Mesendoderm (in vitro differentiated cells): ENCODE results near the gene TEPSIN.

ENCODE experiments used
- DNase-seq: peaks from one replicate; pipeline ENCODE4 v3.0.0; 2013
- H2AK5ac ChIP-seq: 2 replicates; pipeline ENCODE4 v1.6.1; 2013; ENCODE audit warnings: low read length, inconsistent platforms
- H2BK120ac ChIP-seq: 2 replicates; pipeline ENCODE4 v1.6.1; 2013; ENCODE audit warnings: low read depth, mild to moderate bottlenecking, low read length, moderate library complexity, mixed read lengths
- H2BK15ac ChIP-seq: replicated peaks from 2 replicates; pipeline ENCODE4 v1.6.1; 2013; ENCODE audit warnings: low read depth, mild to moderate bottlenecking, moderate library complexity
- H2BK5ac ChIP-seq: 2 replicates; pipeline ENCODE4 v1.6.1; 2013; ENCODE audit warnings: low read length, inconsistent platforms
- H3K18ac ChIP-seq: 2 replicates; pipeline ENCODE4 v1.6.1; 2013; ENCODE audit warnings: mild to moderate bottlenecking, low read length, mixed read lengths
- H3K23ac ChIP-seq: one replicate; pipeline ENCODE4 v1.6.1; 2013; ENCODE audit warnings: low read length
- H3K27ac ChIP-seq: 2 replicates; pipeline ENCODE4 v1.5.1; 2013; ENCODE audit warnings: low read depth, mild to moderate bottlenecking, inconsistent platforms, low read length, moderate library complexity
- H3K27me3 ChIP-seq: 2 replicates; pipeline ENCODE4 v1.6.1; 2013; ENCODE audit warnings: low read length, control low read depth, mild to moderate bottlenecking, inconsistent platforms; ENCODE audit not compliant: insufficient read depth, poor library complexity
- H3K36me3 ChIP-seq: 2 replicates; pipeline ENCODE4 v1.6.1; 2013; ENCODE audit warnings: low read length, inconsistent platforms; ENCODE audit not compliant: control insufficient read depth, insufficient read depth
- H3K4ac ChIP-seq: one replicate; pipeline ENCODE4 v1.6.1; 2013; ENCODE audit warnings: low read depth, mild to moderate bottlenecking, low read length, moderate library complexity
- H3K4me1 ChIP-seq: 2 replicates; pipeline ENCODE4 v1.6.1; 2013; ENCODE audit warnings: low read depth, low read length, inconsistent platforms; ENCODE audit not compliant: control insufficient read depth
- H3K4me2 ChIP-seq: 2 replicates; pipeline ENCODE4 v1.6.1; 2013; ENCODE audit warnings: low read length
- H3K4me3 ChIP-seq: 2 replicates; pipeline ENCODE4 v1.5.1; 2013; ENCODE audit warnings: mild to moderate bottlenecking, low read length
- H3K56ac ChIP-seq: one replicate; pipeline ENCODE4 v1.6.1; 2013; ENCODE audit warnings: low read length
- H3K79me1 ChIP-seq: 2 replicates; pipeline ENCODE4 v1.6.1; 2013; ENCODE audit warnings: low read length, inconsistent platforms
- H3K79me2 ChIP-seq: 2 replicates; pipeline ENCODE4 v1.6.1; 2013; ENCODE audit warnings: mild to moderate bottlenecking, low read length; ENCODE audit not compliant: control insufficient read depth, insufficient read depth
- H3K9ac ChIP-seq: 2 replicates; pipeline ENCODE4 v1.6.1; 2013; ENCODE audit warnings: low read length, inconsistent platforms
- H4K5ac ChIP-seq: one replicate; pipeline ENCODE4 v1.6.1; 2013; ENCODE audit warnings: low read length
- H4K8ac ChIP-seq: one replicate; pipeline ENCODE4 v1.6.1; 2013; ENCODE audit warnings: low read depth, mild to moderate bottlenecking, control low read depth, low read length, moderate library complexity
- WGBS: extraction: QIAGEN DNeasy Blood & Tissue Kit; methylation state at CpG from one replicate; pipeline ENCODE4 v1.1.7; 2013; ENCODE audit warnings: low lambda C conversion rate, missing lambda C conversion rate; ENCODE audit not compliant: insufficient coverage; ENCODE audit errors: extremely low coverage; 5-methylcytosine and 5-hydroxymethylcytosine counted together

The TEPSIN gene

DNA sequence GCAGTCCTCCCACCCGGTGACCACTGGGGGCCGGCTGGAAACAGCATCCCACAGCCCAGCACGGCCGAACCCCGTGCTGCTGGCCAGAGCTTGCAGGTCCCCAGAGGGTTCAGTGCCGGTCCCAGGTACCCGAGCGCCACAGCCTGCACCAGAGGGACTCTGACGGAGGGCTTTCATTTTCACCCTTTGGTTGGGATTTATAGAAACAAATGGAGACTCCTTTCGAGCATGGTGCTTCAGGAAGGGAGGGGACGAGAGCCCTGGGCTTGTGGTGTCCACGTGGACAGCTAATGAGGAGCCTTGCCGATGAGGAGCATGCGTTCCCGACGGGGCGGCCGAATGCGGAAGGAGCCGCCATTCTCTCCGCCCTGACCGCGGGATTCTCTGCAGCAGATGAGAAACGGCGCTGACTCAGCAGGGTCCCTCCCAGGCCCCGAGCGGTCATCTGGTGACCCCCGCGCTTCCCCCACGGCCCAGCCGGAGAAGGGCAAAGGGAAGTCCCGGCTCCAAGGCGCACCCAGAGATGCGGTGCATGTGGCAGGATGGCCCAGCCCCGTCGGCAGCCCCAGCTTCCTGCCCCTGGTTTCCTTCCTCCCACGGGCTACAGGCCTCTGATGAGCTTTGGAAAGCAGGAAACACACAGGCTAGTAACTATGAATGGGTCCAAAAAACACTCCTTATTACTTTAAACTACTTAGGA lies 46.5 kb upstream of the TEPSIN start:
- Histone ChIP-seq H2BK120ac (no peak overlapping the region), H3K27me3 (no peaks in the 10 kb centered on the region), H2BK5ac (no peak overlapping the region), H3K4me2 (no peak overlapping the region), H3K4me3 (no peak overlapping the region), H3K18ac (no peak overlapping the region), H3K79me1 (peaks cover 16% of the 10 kb centered on the region), H3K4me1 (no peaks in the 10 kb centered on the region), H3K36me3 (no peaks in the 10 kb centered on the region), H4K5ac (no peak overlapping the region), H2BK15ac (no peak overlapping the region), H3K9ac (no peak overlapping the region), H3K27ac (no peak overlapping the region), H3K56ac (peak overlapping the region; percentile 17), H2AK5ac (no peak overlapping the region), H3K79me2 (peaks cover 11% of the 10 kb centered on the region), H4K8ac (no peak overlapping the region), H3K23ac (no peak overlapping the region), H3K4ac (no peak overlapping the region)
- DNase-seq = no peak
- no CpG with 5 or more reads among the region's 37 CpGs for WGBS

DNA sequence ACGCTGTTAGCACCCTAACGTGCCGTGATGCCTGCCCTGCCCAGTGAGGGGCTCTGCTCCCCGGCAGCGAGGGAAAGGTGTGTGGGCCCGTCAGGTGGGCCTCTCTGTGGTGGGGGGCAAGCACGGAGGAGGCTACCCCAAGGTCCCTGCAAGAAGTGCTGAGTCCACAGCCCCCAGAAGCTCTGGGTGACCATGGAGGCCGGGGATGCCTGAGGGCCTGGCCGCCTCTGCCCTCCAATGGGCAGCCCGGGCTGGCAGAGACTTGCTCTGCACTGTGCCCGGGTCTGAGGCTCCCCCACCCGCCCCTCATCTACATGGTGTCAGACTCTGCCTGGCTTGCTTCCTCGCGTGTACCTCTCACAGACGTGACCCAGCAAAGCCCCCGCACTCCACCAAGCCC lies 44.0 kb upstream of the TEPSIN start:
- no peak overlapping the region for H4K5ac ChIP-seq
- no peak overlapping the region for H3K23ac ChIP-seq
- no peaks in the 10 kb centered on the region for H3K4me1 ChIP-seq
- peaks cover 4% of the 10 kb centered on the region for H3K79me2 ChIP-seq
- no peak overlapping the region for H2BK5ac ChIP-seq
- no peak overlapping the region for H3K4me2 ChIP-seq
- H3K56ac ChIP-seq = no peak overlapping the region
- no peak overlapping the region for H3K9ac ChIP-seq
- H3K18ac ChIP-seq = no peak overlapping the region
- no peak overlapping the region for H3K4ac ChIP-seq
- no peak overlapping the region for H4K8ac ChIP-seq
- H2BK120ac ChIP-seq = no peak overlapping the region
- WGBS = no CpG with 5 or more reads among the region's 16 CpGs
- no peak overlapping the region for H3K4me3 ChIP-seq
- no peaks in the 10 kb centered on the region for H3K27me3 ChIP-seq
- no peak for DNase-seq
- no peak overlapping the region for H2AK5ac ChIP-seq
- H3K36me3 ChIP-seq = no peaks in the 10 kb centered on the region
- peaks cover 5% of the 10 kb centered on the region for H3K79me1 ChIP-seq
- no peak overlapping the region for H2BK15ac ChIP-seq
- no peak overlapping the region for H3K27ac ChIP-seq

DNA sequence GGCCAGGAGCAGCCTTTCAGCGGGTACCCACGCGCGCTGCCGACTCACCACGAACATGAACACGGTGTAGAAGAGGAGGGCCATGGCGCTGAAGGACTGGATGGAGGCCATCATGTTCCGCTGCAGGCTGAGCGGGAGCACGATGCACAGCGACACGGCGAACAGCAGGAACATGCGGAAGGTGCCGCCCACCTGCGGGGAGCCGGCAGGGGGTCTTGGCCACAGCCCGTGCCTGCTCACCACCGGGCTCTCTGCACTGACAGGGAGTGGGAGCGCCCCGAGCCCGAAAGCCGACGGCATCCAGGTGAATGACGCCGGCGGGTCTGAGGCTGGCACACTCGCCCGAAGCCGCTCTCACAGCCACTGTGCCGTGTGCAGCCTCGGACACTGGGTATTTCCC lies 43.3 kb upstream of the TEPSIN start:
- no peaks in the 10 kb centered on the region for H3K36me3 ChIP-seq
- no peak overlapping the region for H4K8ac ChIP-seq
- no peak overlapping the region for H2AK5ac ChIP-seq
- no peak overlapping the region for H2BK5ac ChIP-seq
- no peaks in the 10 kb centered on the region for H3K27me3 ChIP-seq
- H3K27ac ChIP-seq = no peak overlapping the region
- peaks cover 5% of the 10 kb centered on the region for H3K79me1 ChIP-seq
- H3K4me2 ChIP-seq = no peak overlapping the region
- H3K4me3 ChIP-seq = no peak overlapping the region
- WGBS = no CpG with 5 or more reads among the region's 33 CpGs
- no peak overlapping the region for H2BK15ac ChIP-seq
- no peak overlapping the region for H3K18ac ChIP-seq
- H4K5ac ChIP-seq = no peak overlapping the region
- H2BK120ac ChIP-seq = no peak overlapping the region
- no peak for DNase-seq
- no peak overlapping the region for H3K56ac ChIP-seq
- no peaks in the 10 kb centered on the region for H3K4me1 ChIP-seq
- H3K23ac ChIP-seq = no peak overlapping the region
- H3K79me2 ChIP-seq = peaks cover 4% of the 10 kb centered on the region
- no peak overlapping the region for H3K4ac ChIP-seq
- no peak overlapping the region for H3K9ac ChIP-seq

DNA sequence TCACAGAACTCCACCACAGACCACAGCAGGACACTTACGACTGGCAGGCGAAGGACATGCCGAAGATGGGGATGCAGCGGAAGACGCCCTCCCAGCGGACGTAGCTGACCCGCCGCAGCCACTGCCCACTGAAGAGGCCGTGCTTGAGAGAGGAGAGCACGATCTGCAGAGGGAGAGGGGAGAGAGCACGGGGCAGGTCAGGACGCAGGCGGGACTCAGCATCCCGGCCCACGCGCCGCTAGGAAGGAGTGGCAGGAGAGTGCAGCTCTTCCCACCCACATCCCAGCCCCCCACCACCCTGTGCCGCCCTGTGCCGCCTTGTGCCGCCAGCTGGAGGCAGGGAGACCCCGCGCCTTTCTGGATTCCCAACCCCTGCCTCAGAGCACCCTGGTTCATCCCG lies 41.7 kb upstream of the TEPSIN start:
- Histone ChIP-seq H3K18ac (no peak overlapping the region), H3K23ac (no peak overlapping the region), H2BK5ac (no peak overlapping the region), H3K36me3 (no peaks in the 10 kb centered on the region), H2BK120ac (no peak overlapping the region), H3K4me1 (no peaks in the 10 kb centered on the region), H3K79me1 (peaks cover 3% of the 10 kb centered on the region), H2BK15ac (no peak overlapping the region), H3K9ac (no peak overlapping the region), H3K27me3 (no peaks in the 10 kb centered on the region), H2AK5ac (no peak overlapping the region), H4K5ac (no peak overlapping the region), H3K4ac (no peak overlapping the region), H3K4me2 (no peak overlapping the region), H3K4me3 (no peak overlapping the region), H3K56ac (no peak overlapping the region), H4K8ac (no peak overlapping the region), H3K27ac (no peak overlapping the region), H3K79me2 (no peaks in the 10 kb centered on the region)
- WGBS = no CpG with 5 or more reads among the region's 24 CpGs
- DNase-seq = no peak

DNA sequence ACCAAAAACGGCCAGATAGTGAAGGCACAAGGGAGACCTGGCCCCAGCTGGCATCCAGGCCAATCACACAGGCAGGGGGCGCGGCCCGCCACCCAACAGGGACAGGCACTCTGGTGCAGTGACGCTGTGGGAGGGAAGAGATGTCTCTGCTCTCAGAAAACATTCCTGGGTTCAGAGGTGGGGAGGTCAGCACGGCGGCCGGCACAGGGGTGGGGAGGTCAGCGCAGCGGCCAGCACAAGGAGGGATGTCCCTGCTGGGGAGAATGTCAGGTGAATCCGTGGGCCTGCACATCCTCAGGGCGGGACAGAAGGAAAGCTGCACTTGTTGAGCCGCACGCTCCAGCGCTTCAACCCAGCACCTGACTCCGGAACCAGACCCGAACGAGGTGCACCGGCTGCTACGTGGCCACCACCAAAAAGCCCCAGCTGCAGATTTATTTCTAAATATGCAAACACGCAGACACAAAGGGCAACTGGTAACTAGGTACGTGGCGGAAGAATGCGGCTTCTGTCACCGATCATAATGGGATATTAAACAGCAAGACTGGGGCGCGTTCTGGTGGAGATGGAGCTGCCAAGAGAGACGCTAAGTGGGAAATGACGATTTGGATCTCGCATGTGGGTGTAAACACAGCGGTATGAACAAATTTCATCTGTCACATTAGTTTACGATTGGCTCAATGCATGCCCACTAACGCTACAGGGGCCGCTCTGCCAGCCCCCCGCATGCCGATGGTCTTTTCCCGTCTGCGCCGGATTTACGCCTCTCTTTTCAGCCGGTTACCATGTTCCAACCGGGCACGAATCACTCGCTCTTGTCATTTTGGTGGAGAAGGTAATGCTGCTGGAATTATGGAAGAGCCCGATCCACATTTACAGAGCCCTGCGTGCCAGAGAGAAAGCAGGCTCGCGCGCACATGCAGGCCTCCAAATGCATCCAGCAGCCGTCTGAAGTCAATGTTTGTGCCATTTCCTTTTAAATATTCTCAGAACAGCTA lies 40.7 kb upstream of the TEPSIN start:
- no peak overlapping the region for H3K4me3 ChIP-seq
- no peaks in the 10 kb centered on the region for H3K79me1 ChIP-seq
- H3K79me2 ChIP-seq = no peaks in the 10 kb centered on the region
- no peak overlapping the region for H4K5ac ChIP-seq
- no peak overlapping the region for H3K4me2 ChIP-seq
- no peaks in the 10 kb centered on the region for H3K27me3 ChIP-seq
- no peak overlapping the region for H2AK5ac ChIP-seq
- no peak overlapping the region for H4K8ac ChIP-seq
- DNase-seq = no peak
- no peak overlapping the region for H3K23ac ChIP-seq
- no CpG with 5 or more reads among the region's 50 CpGs for WGBS
- H2BK120ac ChIP-seq = no peak overlapping the region
- H3K9ac ChIP-seq = no peak overlapping the region
- no peak overlapping the region for H3K56ac ChIP-seq
- H2BK5ac ChIP-seq = no peak overlapping the region
- H3K4me1 ChIP-seq = no peaks in the 10 kb centered on the region
- H2BK15ac ChIP-seq = no peak overlapping the region
- no peak overlapping the region for H3K27ac ChIP-seq
- H3K18ac ChIP-seq = no peak overlapping the region
- no peaks in the 10 kb centered on the region for H3K36me3 ChIP-seq
- no peak overlapping the region for H3K4ac ChIP-seq
